DLD1 (cell line): ENCODE data around the gene KCTD6.

Experiments used
- in situ Hi-C: cut with HindIII; loops from 2 replicates; pipeline ENCODE4 v1.10.0; 2017; ENCODE audit warnings: low sequenced_read_pairs

The KCTD6 gene

GRCh38 chr3:58491506-58492402 lies at the start of gene KCTD6:
Gene KCTD6, plus strand, starts transcription at chr3:58492096. Its CDS starts 6,660 bp downstream, at chr3:58498756.
- in situ Hi-C loops: loop anchor here (5.0 kb wide), 2 partner anchors 36 to 69 kb away; no protein-coding TSS in a partner anchor

- in situ Hi-C loops: no loop called here
Measured at GRCh38 chr3:58452176-58452575, 39.7 kb upstream of the KCTD6 start.

GRCh38 chr3:58459160-58459559 lies 32.7 kb upstream of the KCTD6 start:
- in situ Hi-C loops: no loop called here

- in situ Hi-C loops: no loop called here
Measured at GRCh38 chr3:58462829-58463180, 29.1 kb upstream of the KCTD6 start.

GRCh38 chr3:58463181-58463941 lies 28.5 kb upstream of the KCTD6 start:
- in situ Hi-C loops: no loop called here

GRCh38 chr3:58463942-58464271 lies 28.0 kb upstream of the KCTD6 start:
- in situ Hi-C loops: no loop called here

GRCh38 chr3:58464866-58465265 lies 27.0 kb upstream of the KCTD6 start:
- in situ Hi-C loops: no loop called here

GRCh38 chr3:58466899-58467563 lies 24.9 kb upstream of the KCTD6 start:
- in situ Hi-C loops: no loop called here

GRCh38 chr3:58469096-58469495 lies 22.8 kb upstream of the KCTD6 start:
- in situ Hi-C loops: no loop called here

- in situ Hi-C loops: no loop called here
Measured at GRCh38 chr3:58470363-58471024, 21.4 kb upstream of the KCTD6 start.

GRCh38 chr3:58471025-58471887 lies 20.6 kb upstream of the KCTD6 start:
- in situ Hi-C loops: no loop called here

- in situ Hi-C loops: no loop called here
Measured at GRCh38 chr3:58473275-58473674, 18.6 kb upstream of the KCTD6 start.

- in situ Hi-C loops: no loop called here
Measured at GRCh38 chr3:58474348-58474911, 17.5 kb upstream of the KCTD6 start.

GRCh38 chr3:58474967-58475578 lies 16.8 kb upstream of the KCTD6 start:
- in situ Hi-C loops: no loop called here

GRCh38 chr3:58478781-58479180 lies 13.1 kb upstream of the KCTD6 start:
- in situ Hi-C loops: no loop called here

- in situ Hi-C loops: no loop called here
Measured at GRCh38 chr3:58480309-58480708, 11.6 kb upstream of the KCTD6 start.

- in situ Hi-C loops: no loop called here
Measured at GRCh38 chr3:58482917-58483636, 8.8 kb upstream of the KCTD6 start.

- in situ Hi-C loops: no loop called here
Measured at GRCh38 chr3:58484045-58484721, 7.7 kb upstream of the KCTD6 start.
